Left kidney (tissue), 2 donors: ENCODE data around the gene LPGAT1. TPM values are rescaled to one million over a fixed set of nuclear protein-coding genes. Genes with fewer than 3 reads are reported as not detected.

Source experiments
- DNase-seq: peaks from one replicate; pipeline ENCODE4 v3.0.0-alpha.2; 2013
- polyA plus RNA-seq: library from polyadenylated mRNA; unstranded; fragments of 120-200 nt; gene quantifications from one replicate; pipeline ENCODE4 v1.2.1, GENCODE V29; 2013; ENCODE audit not compliant: insufficient read length

The LPGAT1 gene
- polyA plus RNA-seq, 1 donor: 36.4 TPM

GRCh38 chr1:211829343-211830054 is 1.1 kb downstream of the LPGAT1 start:
- DNase-seq: peak; percentile 22

- no peak for DNase-seq
Observed at GRCh38 chr1:211828584-211829342, 1.8 kb downstream of the LPGAT1 start.

GRCh38 chr1:211827051-211827450 is 3.5 kb downstream of the LPGAT1 start:
- DNase-seq: no peak

- no peak for DNase-seq
Observed at GRCh38 chr1:211825980-211826379, 4.6 kb downstream of the LPGAT1 start.

- no peak for DNase-seq
Observed at GRCh38 chr1:211822677-211823407, 7.7 kb downstream of the LPGAT1 start.

GRCh38 chr1:211816586-211816985 is 14.0 kb downstream of the LPGAT1 start:
- no peak for DNase-seq

- no peak for DNase-seq
Observed at GRCh38 chr1:211814313-211814712, 16.2 kb downstream of the LPGAT1 start.

GRCh38 chr1:211813590-211813989 is 17.0 kb downstream of the LPGAT1 start:
- no peak for DNase-seq

- no peak for DNase-seq
Observed at GRCh38 chr1:211812584-211812983, 18.0 kb downstream of the LPGAT1 start.

- no peak for DNase-seq
Observed at GRCh38 chr1:211811848-211812247, 18.7 kb downstream of the LPGAT1 start.

GRCh38 chr1:211811126-211811525 is 19.4 kb downstream of the LPGAT1 start:
- DNase-seq: no peak

GRCh38 chr1:211808475-211808874 is 22.1 kb downstream of the LPGAT1 start:
- no peak for DNase-seq

GRCh38 chr1:211804915-211805314 is 25.6 kb downstream of the LPGAT1 start:
- DNase-seq: no peak

GRCh38 chr1:211800925-211801607 is 29.5 kb downstream of the LPGAT1 start:
- no peak for DNase-seq

GRCh38 chr1:211797994-211798393 is 32.6 kb downstream of the LPGAT1 start:
- DNase-seq: no peak

GRCh38 chr1:211791979-211792378 is 38.6 kb downstream of the LPGAT1 start:
- DNase-seq: no peak

GRCh38 chr1:211789641-211790464 is 40.7 kb downstream of the LPGAT1 start:
- no peak for DNase-seq

- no peak for DNase-seq
Observed at GRCh38 chr1:211788626-211789025, 41.9 kb downstream of the LPGAT1 start.

GRCh38 chr1:211783897-211784296 is 46.7 kb downstream of the LPGAT1 start:
- no peak for DNase-seq

GRCh38 chr1:211783266-211783665 is 47.3 kb downstream of the LPGAT1 start:
- no peak for DNase-seq

GRCh38 chr1:211781260-211781659 is 49.3 kb downstream of the LPGAT1 start:
- DNase-seq: no peak
